ENCODE data around the gene XIRP1.

- TF ChIP-seq POLR2A (IDR thresholded peaks at IDR 0.05) (no peak), CTCF (IDR thresholded peaks at IDR 0.05) (no peak)
Observed at GRCh38 chr3:39187372-39188155, 4.8 kb downstream of the XIRP1 start.
